Retina (tissue), 1 donor: ENCODE data around the gene CGB3.
A peak's percentile ranks its signal among the peaks of the same experiment; 100 is the strongest.
"Not testable (repeated sequence)": the region's sequence is repeated elsewhere in the genome, so short reads cannot be mapped to it uniquely, and the experiment has no call there.

Experiments used
- DNase-seq: peaks from one replicate; pipeline ENCODE4 v3.0.0-alpha.2; 2016

Gene CGB3

DNA sequence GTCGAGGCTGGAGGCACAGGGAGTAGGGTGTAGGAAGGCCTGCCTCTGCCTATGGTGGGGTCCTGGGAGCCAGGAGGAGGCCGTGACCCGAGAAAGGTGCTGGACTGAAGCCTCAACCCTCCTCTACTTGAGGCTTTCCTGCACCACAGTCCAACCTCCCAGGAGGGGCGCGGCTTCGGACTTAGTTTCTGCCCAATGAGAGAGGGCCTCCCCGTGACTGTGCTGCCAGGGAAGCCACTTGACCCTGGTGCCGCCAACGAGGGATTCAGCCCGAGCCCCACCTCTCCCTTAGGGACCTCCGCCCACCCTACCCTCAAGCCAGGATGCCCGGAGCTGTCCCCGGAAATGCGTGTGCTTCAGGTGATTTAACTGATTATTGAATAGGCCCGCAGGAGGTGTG lies at the start of gene CGB3:
Gene CGB3, minus strand, starts transcription at position 101 of the 400 bp plus-strand sequence. CDS start 362 bp downstream, outside the sequence.
- not testable (repeated sequence) for DNase-seq

DNA sequence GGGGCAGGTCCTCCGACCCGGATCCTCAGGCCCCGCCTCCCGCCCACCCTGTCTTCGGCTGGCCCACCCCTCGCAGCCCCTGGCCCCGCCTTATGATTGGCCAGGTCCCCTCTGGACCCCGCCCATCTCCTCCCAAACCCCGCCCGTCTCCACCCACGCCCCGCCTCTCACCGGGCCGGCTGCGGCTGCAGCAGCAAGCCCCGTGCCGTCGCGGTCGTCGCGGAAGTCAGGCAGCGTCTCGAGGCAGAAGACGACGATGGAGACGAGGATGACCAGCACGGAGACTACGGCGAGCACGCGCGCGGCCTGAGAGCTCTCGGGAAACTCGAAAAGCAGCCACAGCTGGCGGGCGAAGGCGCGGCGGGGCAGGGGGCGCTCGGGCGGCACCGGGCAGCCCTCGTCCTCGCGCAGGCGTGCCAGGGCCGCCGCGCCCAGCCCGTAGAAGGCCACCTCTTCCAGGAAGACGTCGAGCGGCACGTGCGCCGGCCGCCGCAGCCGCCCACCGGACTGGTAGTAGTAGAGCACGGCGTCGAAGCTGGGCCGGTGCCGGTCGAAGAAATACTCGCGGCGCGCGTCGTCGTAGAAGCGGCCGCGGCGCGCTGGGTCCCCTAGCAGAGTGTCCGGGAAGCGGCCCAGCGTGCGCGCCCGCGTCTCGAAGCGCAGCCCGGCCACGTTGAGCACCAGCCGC lies 47.9 kb upstream of the CGB3 start:
- DNase-seq = peak; percentile 68

DNA sequence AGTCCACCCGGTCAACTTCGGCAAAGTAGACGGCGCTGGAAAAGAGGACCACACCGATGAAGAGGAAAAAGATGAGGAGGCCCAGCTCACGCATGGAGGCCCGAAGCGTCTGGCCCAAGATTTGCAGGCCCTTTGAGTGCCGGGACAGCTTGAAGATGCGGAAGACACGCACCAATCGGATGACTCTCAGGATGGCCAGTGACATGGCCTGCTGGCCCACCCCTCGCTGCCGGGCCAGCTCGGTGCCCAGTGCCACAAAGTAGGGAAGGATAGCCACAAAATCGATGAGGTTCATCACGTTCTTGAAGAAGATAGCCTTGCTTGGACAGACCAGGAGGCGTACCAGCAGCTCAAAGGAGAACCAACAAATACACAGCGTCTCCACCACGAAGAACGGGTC lies 46.3 kb upstream of the CGB3 start:
- DNase-seq = no peak

DNA sequence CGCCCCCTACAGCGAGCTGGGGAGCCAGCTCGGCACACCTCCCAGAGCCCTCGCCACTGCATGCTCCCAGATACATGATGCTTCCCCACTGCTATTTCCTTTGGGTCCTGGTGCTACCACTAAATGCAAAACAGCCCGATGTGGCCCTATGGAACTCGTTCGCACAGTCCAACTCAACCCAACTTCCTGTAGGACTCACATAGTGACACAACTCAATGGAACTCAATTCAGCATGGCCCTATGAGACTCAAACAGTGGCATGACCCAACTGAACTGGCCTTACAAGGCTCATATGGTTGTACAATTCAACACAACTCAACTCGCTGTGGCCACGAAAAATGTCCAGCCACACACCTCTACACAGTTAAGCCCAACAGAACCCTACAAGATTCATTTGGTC lies 44.9 kb upstream of the CGB3 start:
- DNase-seq = no peak

DNA sequence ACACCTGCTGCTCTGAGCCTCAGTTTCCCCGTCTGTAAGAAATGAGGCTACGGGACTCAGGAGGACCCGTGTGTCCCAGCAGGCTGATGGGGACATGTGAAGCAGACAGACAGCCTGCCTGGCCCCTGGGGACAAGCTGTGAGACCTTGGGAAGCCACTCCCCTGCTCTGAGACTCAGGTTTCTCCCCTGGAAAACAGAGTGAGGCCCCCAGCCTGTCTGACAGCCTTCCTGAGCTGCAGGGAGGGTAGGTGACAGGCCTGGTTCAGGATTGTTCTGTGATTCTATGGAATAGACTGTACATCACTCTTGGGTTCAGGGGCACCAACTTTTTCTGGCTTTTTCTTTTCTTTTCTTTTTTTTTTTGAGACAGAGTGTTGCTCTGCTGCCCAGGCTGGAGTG lies 43.4 kb upstream of the CGB3 start:
- DNase-seq = no peak

DNA sequence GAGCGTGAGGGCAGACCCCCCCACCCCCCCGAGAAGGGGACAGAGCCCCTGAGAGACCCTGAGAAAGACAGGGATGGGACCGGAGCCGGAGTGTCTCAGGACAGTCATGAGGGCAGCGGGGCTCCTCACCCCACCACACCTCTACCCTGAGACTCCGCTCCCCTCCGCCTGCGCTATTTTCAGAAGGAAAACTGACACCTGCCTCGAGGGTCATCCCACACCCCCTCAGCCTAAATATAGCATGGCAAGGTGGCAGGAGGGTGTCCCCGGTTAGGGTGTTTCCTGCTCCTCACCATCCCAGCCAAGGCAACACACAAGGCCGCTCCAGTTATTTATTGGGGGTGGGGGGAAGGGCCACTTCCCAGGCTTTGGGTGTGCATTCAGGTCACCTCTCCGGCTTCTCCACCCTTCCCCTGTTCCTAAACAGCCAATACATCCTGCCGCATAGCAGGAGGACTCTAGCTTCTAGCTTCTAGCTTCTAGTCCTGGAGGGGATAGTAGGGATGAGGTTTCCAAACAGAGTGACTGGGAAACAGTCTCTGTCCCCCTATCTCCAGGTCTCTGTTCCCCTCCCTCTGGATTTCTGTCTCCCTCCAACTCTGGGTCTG lies 41.9 kb upstream of the CGB3 start:
- DNase-seq = no peak

DNA sequence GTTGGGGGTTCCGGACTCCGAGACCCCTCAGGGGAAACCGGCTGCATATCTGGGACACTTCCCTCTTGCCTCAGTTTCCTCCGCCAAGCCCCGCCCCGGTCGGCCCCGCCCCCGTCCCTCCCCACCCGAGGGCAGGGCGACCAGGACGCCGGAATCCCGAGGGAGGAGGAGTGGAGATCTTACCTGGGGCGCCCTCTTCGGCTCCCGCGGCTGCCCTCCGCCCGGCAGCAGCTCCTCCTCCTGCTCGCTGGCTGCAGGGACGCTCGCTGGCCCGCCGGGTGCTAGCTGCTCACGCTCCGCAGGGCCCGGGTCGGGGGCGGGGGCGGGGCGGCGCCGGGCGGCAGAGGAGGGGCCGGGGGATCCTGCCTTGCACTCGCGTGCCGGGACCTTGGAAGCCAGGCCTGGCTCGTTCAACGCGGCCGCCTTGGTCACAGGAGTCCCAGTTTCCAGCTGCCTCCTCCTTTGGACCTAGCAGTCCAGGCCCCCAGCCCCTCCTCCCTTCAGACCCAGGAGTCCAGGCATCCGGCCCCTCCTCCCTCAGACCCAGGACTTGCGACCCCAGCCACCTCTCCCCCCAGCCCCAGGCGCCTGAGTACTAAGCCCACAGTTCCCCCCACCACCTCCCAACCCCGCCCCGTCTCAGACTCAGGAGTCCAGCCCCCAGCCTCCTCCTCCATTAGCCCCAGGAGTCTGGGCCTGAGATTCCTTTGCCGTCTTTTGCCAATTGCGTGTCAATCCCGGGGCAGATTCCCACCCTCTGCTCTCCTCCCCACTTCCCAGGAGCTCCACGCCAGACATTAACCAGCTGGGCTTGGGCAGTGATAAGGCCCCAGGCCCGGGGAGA lies 40.9 kb upstream of the CGB3 start, which contains the start of gene NTF4:
Gene NTF4, minus strand, starts transcription at position 51 of the 844 bp plus-strand sequence. CDS start 2,821 bp downstream, outside the sequence.
- DNase-seq = no peak

DNA sequence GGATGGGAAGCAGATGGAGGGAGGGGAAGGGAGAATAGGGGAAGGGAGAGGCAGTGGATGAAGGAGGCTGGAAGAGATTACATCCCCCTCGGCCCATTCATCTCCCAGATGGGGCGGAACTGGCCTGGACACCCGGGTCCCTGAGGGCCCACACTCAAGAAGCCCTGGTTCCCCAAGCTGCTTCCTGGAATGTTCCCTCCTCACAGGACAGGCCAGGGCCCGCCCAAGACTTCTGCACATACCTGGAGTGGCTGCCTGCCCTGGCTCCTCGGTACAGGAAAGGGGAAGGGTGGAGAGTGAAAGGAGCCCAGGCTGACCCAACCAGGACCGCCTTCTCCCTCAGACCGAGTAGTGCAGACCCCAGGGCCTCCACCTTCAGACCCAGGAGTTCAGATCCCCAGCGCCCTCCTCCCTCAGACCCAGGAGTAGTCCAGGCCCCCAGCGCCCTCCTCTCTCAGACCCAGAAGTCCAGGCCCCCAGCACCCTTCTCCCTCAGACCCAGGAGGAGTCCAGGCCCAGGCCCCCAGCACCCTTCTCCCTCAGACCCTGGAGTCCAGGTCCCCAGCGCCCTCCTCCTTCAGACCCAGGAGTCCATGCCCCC lies 40.0 kb upstream of the CGB3 start:
- no peak for DNase-seq

DNA sequence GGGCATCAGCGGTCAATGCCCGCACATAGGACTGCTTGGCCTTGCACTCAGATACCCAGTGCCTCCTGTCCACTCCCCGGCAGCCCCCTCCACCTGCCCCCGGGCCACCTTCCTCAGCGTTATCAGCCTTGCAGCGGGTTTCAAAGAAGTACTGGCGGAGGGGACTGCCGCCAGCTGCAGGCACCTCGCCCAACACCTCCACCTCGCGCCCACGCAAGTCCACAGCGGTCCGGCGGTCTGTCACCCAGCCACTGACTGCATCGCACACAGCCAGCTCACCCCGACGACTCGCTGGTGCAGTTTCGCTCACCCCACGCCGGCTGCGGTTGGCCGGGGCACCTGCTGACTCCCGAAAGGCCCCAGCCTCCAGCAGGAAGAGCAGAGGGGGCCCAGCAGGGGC lies 37.3 kb upstream of the CGB3 start:
- no peak for DNase-seq

DNA sequence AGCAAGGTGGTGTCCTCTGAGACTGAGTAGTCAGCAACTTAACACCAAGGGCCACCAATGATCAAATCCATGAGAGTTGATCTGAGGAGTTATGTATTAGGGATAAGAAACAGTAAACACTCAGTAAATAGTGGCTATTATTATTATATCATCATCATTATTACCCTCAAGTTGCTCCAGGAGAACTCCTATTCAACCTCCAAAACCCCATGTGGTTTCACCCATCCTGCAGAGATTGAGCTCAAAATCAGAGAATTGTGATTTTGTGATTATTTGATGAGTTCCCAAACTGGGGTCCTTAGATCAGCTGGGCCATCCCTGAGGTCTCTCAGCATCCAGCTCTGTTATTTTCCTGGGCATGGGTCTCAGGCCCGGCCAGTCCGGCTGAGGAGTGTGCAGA lies 36.9 kb upstream of the CGB3 start:
- no peak for DNase-seq

DNA sequence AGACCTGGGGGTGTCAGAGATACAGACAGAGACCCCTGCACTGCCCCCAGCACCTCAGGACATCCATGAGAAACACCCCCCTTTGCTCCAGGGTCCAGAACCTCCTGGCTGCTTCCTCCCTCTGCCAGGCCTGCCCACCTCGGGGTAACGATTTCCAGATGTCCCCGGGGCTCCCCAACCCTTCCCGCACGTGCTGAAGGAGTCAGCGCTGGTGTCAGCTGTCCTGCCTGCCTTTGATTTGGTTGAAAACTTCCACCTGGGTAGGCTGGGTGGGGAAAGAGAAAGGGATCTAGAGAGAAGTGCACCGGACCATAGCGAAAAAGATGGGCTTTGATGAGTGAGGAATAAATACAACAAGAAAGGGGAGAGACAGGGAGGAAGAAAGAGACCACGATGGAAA lies 34.9 kb upstream of the CGB3 start:
- no peak for DNase-seq

DNA sequence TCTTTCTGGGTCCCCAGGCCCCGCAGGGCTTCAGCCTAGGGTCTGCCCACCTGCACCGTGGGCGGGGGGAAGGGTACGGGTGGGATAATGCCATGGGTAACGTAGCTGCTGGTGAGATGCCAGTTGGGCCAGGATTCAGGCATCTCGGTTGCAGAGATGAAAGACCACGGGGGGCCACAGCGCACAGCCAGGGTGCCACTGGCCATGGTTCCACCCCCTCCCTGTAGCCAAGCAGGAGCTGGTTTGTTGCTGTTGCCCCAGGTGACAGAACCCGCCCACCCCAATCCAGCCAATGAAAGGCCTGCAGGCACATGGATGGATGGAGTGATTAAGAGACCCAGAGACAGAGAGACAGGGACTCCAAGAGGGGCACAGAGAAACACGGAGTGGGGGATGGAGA lies 34.4 kb upstream of the CGB3 start:
- no peak for DNase-seq

DNA sequence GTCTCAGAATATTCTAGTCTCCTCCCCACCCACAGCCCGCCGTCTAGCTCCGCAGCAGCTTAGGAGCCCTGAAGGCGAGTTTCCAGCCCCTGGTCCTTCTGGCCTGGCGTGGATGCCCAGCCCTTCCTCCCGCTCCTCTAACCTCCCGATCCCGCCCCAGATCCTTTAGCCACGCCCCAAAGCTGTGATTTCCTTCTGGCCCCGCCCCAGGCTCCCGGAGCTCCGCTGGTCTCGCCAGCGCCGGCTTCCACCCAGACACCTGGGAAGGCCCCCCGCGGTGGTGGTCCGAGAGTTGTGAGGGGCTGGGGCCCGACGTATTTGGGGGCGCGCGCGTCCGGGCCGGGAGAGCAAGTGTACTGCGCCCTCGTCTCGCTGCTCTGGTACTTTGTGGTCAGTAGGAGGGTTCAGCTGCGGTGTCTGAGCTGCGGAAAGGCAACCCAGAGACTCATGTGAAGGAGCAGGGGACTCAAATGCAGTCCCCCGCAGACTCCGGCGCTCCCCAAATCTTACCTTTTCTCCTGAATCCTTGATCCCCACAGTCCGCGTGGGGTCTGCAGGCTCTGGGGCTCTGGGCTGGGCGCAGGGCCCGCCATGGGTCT lies 33.6 kb upstream of the CGB3 start, which contains the start of gene CGB7:
Gene CGB7, minus strand, starts transcription at position 114 of the 599 bp plus-strand sequence. CDS start 2,374 bp downstream, outside the sequence.
- peak; percentile 85 for DNase-seq

DNA sequence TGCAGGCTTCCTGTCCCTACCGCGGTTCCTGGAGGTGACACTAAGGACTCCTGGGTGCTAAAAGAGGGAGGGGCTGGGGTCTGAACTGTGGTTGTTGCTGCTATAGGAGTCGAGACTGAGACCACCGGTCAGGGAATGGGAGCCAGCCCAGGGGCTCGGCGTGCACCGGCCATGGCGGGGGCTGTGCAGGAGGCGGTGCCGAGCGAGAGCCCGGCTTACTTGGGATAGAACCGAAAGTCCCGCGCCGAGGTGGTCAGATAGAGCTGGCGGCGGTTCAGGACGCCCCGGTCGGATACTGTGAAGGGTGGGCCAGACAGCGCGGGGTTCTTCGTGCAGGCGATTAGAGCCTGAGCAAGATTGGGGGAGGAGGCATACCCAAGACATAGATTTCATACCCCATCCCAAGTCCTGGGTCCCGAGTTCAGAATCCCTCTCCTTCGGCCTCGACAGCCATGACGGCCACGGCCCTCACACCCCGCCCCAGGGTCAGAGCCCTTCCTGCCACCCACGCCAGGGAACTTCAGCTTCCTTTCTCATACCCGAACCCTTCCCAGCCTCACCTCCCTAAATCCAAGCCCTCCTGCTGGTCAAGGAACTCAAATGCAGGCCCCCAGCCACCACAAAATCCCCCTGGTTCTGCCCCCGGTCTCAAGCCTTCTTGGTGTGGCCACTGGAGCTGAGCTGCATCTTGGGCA lies 32.9 kb upstream of the CGB3 start:
- not testable (repeated sequence) for DNase-seq

DNA sequence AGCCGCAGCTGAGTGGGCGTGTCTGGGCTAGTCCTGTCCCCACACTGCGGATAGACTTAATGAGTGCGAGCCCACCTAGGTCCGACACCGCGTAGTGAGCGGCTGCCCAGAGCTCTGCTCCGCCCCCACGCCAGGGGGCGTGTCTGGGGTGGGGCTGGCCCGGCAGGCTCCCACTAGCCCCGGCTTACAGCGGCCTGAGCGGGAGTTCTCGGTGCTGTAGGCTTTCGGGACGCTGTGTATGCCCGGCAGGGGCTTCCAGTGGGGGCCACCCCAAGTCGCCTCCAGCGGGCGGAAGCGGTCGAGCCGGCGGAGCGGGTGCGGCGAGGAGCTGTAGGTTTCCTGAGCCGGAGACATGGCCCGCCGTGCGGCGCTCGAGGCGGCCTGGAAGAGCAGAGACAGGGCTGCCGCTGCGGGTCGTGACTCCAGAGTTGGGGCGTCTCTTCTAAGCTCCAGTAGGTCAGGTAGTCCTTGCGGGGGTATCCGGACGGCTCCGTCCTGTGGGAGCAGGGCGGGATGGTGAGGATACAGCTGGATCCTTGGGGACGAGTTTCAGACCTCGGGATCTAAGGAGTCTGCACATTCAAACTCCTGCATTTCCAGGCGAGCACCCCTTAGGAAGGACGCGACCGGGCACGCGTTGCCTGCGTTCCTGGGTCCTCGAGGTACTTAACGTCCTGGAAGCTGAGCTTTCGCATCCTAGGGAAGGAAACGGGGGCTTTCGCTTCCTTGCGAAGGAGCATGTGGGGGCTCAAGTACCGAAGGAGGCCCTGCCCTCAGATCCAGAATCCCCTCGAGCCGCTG lies 32.2 kb upstream of the CGB3 start:
- peak; percentile 78 for DNase-seq

DNA sequence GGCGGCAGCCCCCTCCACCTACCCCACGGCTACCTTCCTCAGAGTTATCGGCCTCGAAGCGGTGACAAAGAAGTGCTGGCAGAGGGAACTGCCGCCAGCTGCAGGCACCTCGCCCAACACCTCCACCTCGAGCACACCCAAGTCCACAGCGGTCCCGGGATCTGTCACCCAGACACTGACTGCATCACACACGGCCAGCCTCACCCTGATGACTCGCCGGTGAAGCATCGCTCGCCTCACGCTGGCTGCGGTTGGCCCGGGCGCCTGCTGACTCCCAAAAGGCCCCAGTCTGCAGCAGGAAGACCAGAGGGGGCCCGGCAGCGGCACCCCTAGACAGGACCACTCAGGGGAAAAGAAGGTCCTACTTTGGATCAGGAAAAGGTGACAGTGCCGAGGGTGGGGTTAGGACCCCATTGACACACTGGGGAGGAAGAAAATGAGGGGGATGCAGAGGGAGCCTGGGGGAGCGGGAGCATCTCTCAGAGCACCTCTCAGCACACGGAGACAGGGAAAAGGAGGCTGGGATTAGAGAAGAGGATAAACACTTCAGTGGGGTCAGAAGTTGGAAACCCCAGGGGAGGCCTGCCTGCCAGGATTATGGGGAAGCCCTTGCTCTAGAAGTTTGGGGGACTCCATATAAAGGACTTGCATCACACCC lies 26.4 kb upstream of the CGB3 start:
- not testable (repeated sequence) for DNase-seq

DNA sequence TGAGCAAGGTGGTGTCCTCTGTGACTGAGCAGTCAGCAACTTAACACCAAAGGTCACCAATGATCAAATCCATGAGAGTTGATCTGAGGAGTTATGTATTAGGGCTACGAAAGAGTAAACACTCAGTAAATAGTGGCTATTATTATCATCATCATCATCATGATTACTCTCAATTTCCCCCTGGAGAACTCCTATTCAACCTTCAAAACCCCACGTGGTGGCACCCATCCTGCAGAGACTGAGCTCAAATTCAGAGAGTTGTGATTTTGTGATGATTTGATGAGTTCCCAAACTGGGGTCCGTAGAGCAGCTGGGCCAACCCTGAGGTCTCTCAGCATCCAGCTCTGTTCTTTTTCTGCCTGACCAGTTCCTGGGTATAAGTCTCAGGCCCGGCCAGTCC lies 25.7 kb upstream of the CGB3 start:
- not testable (repeated sequence) for DNase-seq

DNA sequence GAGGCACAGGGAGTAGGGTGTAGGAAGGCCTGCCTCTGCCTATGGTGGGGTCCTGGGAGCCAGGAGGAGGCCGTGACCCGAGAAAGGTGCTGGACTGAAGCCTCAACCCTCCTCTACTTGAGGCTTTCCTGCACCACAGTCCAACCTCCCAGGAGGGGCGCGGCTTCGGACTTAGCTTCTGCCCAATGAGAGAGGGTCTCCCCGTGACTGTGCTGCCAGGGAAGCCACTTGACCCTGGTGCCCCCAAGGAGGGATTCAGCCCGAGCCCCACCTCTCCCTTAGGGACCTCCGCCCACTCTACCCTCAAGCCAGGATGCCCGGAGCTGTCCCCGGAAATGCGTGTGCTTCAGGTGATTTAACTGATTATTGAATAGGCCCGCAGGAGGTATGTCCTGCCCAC lies 24.9 kb upstream of the CGB3 start, which contains the start of gene CGB8:
Gene CGB8, minus strand, starts transcription at position 101 of the 400 bp plus-strand sequence. CDS start 372 bp downstream, outside the sequence.
- not testable (repeated sequence) for DNase-seq

DNA sequence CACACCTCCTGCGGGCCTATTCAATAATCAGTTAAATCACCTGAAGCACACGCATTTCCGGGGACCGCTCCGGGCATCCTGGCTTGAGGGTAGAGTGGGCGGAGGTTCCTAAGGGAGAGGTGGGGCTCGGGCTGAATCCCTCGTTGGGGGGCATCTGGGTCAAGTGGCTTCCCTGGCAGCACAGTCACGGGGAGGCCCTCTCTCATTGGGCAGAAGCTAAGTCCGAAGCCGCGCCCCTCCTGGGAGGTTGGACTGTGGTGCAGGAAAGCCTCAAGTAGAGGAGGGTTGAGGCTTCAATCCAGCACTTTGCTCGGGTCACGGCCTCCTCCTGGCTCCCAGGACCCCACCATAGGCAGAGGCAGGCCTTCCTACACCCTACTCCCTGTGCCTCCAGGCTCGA lies 19.4 kb upstream of the CGB3 start, which contains the start of gene CGB5:
Gene CGB5, plus strand, starts transcription at position 301 of the 400 bp plus-strand sequence. CDS start 362 bp downstream, outside the sequence.
- DNase-seq = not testable (repeated sequence)

DNA sequence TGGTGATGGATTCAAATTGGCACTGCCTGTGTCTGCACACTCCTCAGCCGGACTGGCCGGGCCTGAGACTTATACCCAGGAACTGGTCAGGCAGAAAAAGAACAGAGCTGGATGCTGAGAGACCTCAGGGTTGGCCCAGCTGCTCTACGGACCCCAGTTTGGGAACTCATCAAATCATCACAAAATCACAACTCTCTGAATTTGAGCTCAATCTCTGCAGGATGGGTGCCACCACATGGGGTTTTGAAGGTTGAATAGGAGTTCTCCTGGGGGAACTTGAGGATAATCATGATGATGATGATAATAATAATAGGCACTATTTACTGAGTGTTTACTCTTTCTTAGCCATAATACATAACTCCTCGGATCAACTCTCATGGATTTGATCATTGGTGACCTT lies 18.5 kb upstream of the CGB3 start:
- DNase-seq = not testable (repeated sequence)
